Lower leg skin (tissue), 3 donors: ENCODE results near the gene WDR27.

ENCODE experiments used
- CTCF ChIP-seq, 3 donors: fragments of 450-650 bp; IDR thresholded peaks; one replicate each; pipeline ENCODE4 v1.5.1; 2016; ENCODE audit warnings: antibody characterized with exemption in 3 of 3, mild to moderate bottlenecking in 3 of 3, moderate library complexity in 2 of 3
- POLR2A ChIP-seq, 2 donors: fragments of 450-650 bp; IDR thresholded peaks; one replicate each; pipeline ENCODE4 v1.6.1; 2016 to 2017; ENCODE audit warnings: antibody characterized with exemption in 2 of 2, mild to moderate bottlenecking in 1 of 2, moderate library complexity in 1 of 2

DNA sequence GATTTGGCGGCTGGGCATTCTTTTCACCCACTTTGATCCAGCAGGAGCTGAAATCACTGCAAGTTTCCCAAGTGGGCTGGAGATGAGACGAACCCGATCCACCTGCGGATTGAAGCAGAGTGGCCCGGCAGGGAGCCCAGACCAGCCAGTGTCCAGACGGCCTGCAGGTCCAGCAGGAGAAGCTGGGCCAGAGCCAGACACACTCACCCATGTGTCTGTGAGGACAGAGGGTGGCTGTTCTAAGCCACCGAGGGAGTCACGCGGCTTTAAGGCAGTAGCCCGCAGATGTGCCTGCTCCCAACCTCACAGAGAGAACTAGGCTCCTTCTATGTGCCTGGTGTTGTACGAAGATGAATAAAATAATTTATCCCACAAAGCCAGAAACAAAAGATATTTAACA, 200.7 kb downstream of the WDR27 start:
- TF ChIP-seq CTCF (IDR thresholded peaks at IDR 0.05) (no peak), POLR2A (IDR thresholded peaks at IDR 0.05) (no peak)
